ENCODE results near the gene NSL1. TPM values are rescaled to one million over a fixed set of nuclear protein-coding genes. Genes with fewer than 3 reads are reported as not detected.

The NSL1 gene
- total RNA-seq, 2 donors from 2014 or later, result 17.1 to 33.9 TPM

DNA sequence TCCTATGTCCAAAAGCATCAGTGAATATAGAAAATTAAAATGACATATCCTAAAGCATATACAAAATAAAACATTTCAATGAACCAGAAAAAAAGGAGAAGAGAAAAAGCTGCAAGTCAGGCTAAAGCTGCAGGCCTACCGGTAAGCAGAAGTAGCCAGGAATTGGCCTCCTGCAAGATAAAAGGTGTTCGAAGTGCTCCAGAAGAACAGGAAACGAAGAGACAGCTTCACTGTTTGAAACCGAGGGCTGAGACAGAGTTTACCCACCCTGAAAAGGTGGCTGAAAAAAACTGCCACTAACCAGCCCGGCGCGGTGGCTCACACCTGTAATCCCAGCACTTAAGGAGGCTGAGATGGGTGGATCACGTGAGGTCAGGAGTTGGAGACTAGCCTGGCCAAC lies 37.4 kb downstream of the NSL1 start:
- H3K27me3 ChIP-seq, result no peaks in the 10 kb centered on the region
- no peak overlapping the region for H3K4me3 ChIP-seq
- H3K9ac ChIP-seq (ENCODE audit: low read depth in 2 of 2, low read length in 2 of 2), result no peak overlapping the region
- no peak for DNase-seq
- no peaks in the 10 kb centered on the region for H3K9me3 ChIP-seq
- no peak for TF ChIP-seq CTCF (IDR thresholded peaks at IDR 0.05)
- intact Hi-C loops (cut with DNase I), result loop anchor here (10.0 kb wide), 1 partner anchor 279 kb away; no protein-coding TSS in a partner anchor
- H3K36me3 ChIP-seq, result no peaks in the 10 kb centered on the region
- H3K27ac ChIP-seq, result no peak overlapping the region
- no peaks in the 10 kb centered on the region for H3K4me1 ChIP-seq

DNA sequence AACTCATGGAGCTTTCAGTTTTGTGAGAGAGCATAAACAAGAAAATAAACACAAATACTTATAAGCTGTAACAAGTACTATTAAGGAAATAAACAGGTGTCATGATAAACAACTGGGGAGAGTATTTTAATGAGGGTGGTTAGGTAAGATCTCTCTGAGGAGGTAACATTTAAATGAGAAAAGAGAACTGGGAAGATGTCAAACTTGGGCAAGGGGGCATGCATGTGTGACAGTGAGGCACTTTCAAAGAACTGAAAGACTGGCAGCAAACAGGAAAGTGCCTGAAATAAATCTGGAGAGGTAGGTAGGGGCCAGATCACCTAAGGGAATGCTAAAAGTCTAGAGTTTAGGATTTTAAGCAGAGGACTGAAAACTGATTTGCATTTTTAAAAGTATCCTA lies 37.8 kb downstream of the NSL1 start:
- Histone ChIP-seq H3K36me3 (no peaks in the 10 kb centered on the region), H3K9ac (ENCODE audit: low read depth in 2 of 2, low read length in 2 of 2) (no peak overlapping the region), H3K27ac (no peak overlapping the region), H3K9me3 (no peaks in the 10 kb centered on the region), H3K27me3 (no peaks in the 10 kb centered on the region), H3K4me3 (no peak overlapping the region), H3K4me1 (no peaks in the 10 kb centered on the region)
- intact Hi-C loops (cut with DNase I), result loop anchor here (10.0 kb wide), 1 partner anchor 279 kb away; no protein-coding TSS in a partner anchor
- no peak for TF ChIP-seq CTCF (IDR thresholded peaks at IDR 0.05)
- DNase-seq, result no peak

- Histone ChIP-seq H3K9me3 (no peaks in the 10 kb centered on the region), H3K4me1 (no peaks in the 10 kb centered on the region), H3K4me3 (no peak overlapping the region), H3K27me3 (no peaks in the 10 kb centered on the region), H3K27ac (no peak overlapping the region), H3K9ac (ENCODE audit: low read depth in 2 of 2, low read length in 2 of 2) (no peak overlapping the region), H3K36me3 (no peaks in the 10 kb centered on the region)
- intact Hi-C loops (cut with DNase I), result loop anchor here (10.0 kb wide), 1 partner anchor 278 kb away; no protein-coding TSS in a partner anchor
- TF ChIP-seq CTCF (IDR thresholded peaks at IDR 0.05), result no peak
- DNase-seq, result no peak
Observed at GRCh38 chr1:212752934-212753497, 38.6 kb downstream of the NSL1 start.

DNA sequence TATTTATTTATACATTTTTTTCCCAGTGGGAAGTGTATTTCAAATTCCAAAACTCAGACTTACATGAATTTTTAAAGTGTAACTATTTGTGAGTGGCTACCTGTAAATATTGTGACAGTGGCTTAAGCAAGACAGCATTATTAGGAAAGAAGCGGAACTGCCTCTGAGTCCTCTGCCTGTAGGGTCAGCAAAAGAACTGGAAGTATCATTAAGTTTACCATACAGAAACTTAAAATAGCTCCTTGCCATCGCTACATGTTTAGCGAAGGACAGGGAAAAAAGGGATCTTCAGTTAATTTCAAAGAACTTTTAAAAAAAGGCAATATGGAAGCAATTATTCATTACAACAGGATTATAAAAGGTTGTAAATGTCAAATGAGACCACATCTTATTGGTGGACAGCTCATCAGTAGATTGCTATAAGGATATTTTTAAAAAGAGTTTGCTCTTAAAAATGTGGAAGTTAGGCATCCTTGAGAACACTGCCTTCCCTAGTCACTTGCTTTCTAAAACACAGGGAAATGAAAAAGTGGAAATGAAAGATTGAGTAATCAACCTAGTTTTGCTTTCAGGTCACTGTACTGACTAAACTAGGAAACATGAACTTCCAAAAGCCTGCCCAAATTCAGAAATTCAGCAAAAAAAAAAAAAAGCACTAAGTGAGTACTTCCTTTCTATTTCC lies 39.2 kb downstream of the NSL1 start:
- H3K27me3 ChIP-seq, result no peaks in the 10 kb centered on the region
- DNase-seq, result no peak
- H3K9me3 ChIP-seq, result no peaks in the 10 kb centered on the region
- H3K27ac ChIP-seq, result no peak overlapping the region
- no peak overlapping the region for H3K4me3 ChIP-seq
- no peak overlapping the region for H3K9ac ChIP-seq (ENCODE audit: low read depth in 2 of 2, low read length in 2 of 2)
- intact Hi-C loops (cut with DNase I), result loop anchor here (10.0 kb wide), 1 partner anchor 278 kb away; no protein-coding TSS in a partner anchor
- no peaks in the 10 kb centered on the region for H3K36me3 ChIP-seq
- H3K4me1 ChIP-seq, result no peaks in the 10 kb centered on the region
- TF ChIP-seq CTCF (IDR thresholded peaks at IDR 0.05), result no peak

DNA sequence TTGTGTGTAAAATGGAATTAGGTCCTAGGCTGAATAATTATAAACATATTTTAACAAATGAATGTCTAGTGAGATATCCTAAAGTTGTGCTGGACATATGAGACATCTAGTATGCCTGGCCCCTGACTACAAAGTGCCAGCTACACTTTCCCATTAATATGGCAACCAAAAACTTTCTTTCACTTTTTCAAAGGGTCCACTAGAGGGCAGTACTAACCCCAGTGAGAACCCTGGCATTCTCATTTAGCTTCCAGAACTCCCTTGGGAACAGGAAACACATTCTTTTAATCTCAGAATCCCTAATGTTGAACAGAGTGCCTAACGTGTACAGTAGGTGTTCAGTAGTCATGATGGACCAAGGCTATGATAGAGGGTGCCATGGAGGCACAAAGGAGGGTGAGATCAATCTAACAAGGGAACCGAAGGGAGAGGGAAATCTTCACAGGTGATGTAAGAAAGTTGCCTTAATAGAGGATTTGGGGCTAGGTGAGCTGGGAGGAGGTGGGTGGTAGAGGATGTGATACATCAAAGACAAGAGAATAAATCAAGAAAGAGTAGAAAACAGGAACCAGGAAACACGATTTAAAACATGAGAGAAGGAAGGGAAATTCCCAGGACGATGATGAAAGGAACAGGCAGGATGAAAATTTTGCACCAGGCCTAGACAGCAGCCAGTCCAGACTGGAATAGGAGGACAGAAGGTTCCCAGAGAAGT lies 41.6 kb downstream of the NSL1 start:
- no peaks in the 10 kb centered on the region for H3K4me1 ChIP-seq
- no peak overlapping the region for H3K4me3 ChIP-seq
- no peaks in the 10 kb centered on the region for H3K27me3 ChIP-seq
- no peak for DNase-seq
- H3K36me3 ChIP-seq, result no peaks in the 10 kb centered on the region
- H3K27ac ChIP-seq, result no peak overlapping the region
- H3K9ac ChIP-seq (ENCODE audit: low read depth in 2 of 2, low read length in 2 of 2), result no peak overlapping the region
- H3K9me3 ChIP-seq, result no peaks in the 10 kb centered on the region
- TF ChIP-seq CTCF (IDR thresholded peaks at IDR 0.05), result peak; percentile 67
- intact Hi-C loops (cut with DNase I), result loop anchor here (10.0 kb wide), 1 partner anchor 275 kb away; no protein-coding TSS in a partner anchor
